HG03575 (cell line): ENCODE measurements around the gene MGP.
A peak's percentile ranks its signal among the peaks of the same experiment; 100 is the strongest.

Experiments
- ATAC-seq: cut with Tn5 transposase; IDR thresholded peaks from one replicate; pipeline ENCODE4 v1.9.1; 2021; ENCODE audit not compliant: unreplicated experiment, insufficient number of reproducible peaks, low FRiP score; ENCODE audit errors: extremely low read depth

Gene MGP

GRCh38 chr12:14905269-14906004 is 19.8 kb upstream of the MGP start:
- ATAC-seq, result no peak

DNA sequence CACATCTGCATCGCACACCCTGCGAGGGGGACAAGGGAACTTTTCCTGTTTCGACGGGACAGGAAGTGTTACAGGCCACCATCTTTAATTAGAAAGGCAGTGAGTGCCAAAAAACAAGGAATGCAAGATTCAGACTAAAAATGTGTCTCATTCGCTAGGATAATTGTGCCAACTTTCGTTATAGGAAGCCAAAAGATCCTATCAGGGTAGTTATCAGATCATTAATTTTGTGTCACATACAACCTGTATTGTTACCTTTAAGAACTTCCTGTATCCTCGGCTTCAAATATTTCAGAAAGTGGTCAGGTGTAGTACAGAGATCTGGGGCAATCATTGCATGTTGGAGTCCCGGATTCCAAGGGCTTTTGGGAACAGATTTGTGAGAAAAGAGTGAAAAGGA is 19.2 kb upstream of the MGP start:
- ATAC-seq, result no peak

DNA sequence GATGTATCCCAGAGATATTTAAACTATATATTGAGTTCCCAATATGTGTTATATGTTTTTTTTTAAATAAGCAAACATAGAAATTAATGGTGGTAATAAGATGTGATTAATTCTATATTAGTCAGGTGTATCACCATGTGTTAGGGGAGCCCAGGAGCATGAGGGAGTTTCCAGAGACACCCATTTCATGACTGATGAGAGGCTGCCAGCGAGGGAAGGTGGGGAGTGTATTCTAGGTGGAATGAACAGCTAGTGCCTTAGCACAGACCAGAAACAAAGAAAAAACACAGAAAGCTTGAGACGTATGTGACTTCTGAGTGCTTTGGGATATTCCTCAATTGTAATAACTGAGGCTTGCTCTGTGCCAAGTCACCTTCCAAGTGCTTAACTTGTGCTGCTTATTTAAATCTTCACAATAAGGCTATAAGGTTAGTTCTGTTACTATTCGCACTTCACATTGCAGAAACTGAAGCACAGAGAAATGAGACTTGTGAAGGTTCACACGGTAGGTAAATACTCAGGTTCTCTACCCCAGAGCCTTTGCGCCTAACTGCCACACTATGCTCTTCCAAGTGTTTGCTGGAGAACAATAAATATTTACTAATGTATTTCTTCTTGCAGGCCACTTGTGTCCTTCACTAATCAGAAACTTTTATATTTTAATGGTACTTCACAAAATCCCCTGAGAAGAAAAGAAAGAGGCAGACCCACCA is 17.9 kb upstream of the MGP start:
- ATAC-seq, result no peak

DNA sequence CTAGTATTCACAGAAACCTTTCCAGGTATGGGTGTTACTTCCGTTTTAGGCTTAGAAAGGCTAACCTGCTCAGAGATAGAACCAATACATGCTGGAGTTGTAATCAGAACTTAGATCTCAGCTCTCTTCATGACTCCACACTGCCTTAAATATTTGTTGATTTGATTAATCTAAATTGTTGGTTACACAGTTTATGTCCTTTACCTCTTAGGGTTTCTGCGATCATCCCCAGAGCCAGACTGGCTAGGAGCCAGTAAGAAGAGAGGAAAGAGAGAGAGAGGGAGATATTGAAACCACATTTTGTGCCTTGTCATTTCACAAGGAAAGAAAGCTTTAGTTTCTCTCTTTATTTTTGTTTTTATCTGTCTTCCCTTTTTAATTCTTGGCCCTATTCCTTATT is 16.8 kb upstream of the MGP start:
- no peak for ATAC-seq

DNA sequence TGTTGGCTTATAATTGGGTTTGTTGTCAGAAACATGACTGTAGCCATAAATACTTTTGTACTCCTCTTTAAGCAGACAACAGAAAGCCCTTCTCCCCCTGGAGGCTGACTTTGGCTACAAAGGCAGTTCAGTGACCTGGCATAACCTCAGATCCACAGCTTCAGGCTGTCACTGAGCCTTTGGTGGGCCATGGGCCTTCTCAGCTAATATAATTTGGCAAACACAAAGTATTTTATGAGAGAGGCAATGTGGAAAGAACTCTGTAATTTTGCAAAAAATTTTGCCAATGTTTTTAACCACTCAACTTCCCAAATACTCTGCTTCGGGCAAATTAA is 15.5 kb upstream of the MGP start:
- ATAC-seq, result no peak

- ATAC-seq, result no peak
These were observed 15.0 kb upstream of the MGP start for GRCh38 chr12:14900521-14901227.

- ATAC-seq, result no peak
These were observed 11.0 kb upstream of the MGP start for GRCh38 chr12:14896521-14897169.

DNA sequence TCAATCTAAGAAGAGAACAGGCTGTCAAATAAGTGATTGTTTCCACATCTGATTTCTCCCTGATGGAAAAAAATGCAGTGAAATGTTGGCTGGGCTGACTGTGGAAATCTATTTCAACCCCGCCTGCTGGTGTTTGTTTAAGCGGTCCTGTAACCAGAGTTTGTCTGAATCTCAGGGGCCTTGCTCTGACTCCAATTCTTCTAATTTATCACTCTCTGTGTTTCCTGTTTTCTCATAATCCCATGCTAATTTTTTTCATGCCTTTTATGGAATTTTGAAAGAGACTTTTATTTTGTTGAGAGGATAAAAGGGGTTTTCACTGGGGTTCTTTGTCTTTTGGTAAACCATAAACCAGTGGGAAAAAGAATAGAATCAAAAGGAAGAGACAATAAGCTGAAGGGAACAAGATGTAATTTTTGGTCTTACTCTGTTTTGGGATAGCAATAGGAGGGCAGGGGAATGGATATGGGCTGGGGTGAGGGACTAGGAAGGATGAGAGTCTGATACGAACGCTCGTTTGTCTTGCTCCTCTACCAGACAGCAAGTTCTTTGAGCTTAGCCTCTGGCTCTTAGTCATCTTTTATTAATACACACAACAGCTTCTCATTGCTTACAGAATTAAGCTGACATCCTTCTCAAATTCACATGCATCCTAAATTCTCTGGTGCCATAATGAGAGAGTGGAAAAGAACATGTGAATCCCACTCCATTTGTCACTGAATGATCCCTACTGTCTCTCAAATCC is 8.0 kb upstream of the MGP start:
- ATAC-seq, result no peak

GRCh38 chr12:14892726-14893505 is 7.3 kb upstream of the MGP start:
- no peak for ATAC-seq

GRCh38 chr12:14890701-14891100 is 5.0 kb upstream of the MGP start:
- no peak for ATAC-seq

DNA sequence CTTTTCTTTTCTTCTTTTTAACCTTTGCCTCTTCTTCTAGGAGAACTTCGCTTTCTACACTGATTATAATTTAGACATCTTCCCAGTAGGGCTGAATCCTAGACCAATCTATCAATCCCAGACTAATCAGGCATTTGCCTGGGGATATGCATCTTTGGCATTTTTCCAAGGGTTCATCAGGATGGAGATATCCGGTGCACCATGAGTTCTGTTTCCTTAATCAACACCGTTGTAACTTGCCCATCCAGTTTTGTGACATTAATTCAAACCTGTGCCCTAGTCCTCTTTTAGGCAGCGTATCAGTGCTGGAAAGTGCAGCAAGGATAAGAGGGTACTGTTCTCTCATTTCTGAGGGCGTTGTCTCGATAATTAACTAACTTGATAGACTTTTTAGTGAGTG is 617 bp upstream of the MGP start:
- ATAC-seq, result no peak

DNA sequence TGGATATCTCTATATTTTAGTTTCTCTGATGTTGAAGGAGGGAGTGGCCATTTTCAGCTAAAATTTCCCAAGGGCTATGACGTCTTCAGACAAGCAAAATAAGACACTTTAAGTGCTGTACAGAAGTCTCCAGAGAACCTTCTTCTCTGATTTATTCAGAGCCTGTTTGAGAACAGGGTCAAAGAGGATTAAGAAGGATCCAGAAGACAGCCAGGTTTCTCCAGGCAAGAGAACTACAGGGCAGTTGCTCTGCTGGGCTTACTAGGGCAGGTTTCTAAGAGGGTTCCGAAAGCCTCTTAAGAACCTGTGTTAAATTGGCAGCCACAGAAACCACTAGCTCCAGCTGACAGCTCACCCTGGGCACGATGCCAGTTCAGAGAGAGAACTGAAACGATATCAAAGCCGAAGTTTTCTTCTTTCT is 1.2 kb downstream of the MGP start:
- ATAC-seq, result peak; percentile 89

DNA sequence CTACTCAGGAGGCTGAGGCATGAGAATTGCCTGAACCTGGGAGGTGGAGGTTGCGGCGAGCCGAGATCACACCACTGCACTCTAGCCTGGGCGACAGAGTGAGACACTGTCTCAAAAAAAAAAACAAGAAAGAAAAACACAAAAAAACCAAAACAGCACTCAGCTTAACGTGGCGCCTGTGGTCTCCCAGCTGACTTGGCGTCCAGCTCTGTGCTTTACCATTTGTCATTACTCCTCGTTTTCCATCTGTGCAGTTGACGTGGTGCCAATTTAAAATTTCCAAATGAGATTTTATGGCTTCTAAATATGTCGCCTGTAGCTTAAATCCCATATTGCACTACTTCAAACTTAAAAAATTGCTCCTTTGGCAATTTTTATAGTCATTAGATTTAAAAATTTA is 2.0 kb downstream of the MGP start:
- no peak for ATAC-seq

DNA sequence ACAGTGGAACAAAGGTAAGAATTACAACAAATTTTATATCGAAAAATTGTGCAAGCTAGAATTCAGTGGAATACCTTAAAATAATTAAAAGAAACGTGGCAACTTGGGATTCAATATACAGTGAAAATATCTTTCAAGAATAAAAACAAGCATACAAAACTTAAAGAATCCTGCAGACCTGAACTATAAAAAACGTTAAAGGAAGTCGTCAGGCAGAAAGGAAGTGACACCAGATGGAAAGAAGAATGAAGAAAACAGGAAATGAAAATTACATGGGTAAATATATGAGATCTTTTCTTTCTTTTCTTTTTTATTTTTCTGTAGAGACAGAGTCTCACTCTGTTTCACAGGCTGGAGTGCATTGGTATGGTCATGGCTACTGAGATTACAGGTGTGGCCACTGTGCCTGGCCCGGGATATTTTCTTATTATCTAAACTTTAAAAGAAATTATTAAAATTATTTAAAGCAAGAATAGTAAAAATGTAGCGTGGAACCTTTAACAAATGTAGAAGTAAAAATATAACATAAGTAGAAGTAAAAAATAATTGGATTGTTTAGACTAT is 4.7 kb downstream of the MGP start:
- no peak for ATAC-seq

- ATAC-seq, result no peak
These were observed 6.3 kb downstream of the MGP start for GRCh38 chr12:14879222-14879933.

GRCh38 chr12:14878488-14878887 is 7.2 kb downstream of the MGP start:
- ATAC-seq, result no peak

DNA sequence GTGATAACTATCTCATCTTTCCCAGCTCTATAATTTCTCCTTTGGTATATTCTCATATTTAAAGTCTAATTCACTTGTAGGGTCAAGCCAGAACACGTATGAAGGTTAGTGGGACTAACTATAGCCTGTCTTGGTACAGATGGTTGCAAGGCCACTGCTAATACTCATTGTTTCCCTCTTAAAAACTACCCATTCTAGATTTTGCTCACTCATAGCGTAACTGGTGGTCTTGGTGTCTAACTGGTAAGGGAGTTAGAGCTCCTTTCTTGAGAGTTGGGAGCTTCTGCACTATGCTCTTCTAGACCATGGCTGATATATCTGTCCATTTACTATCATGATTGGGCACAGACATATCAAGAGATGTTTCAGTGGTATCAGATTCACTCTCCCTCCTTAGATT is 8.8 kb downstream of the MGP start:
- ATAC-seq, result no peak

GRCh38 chr12:14874882-14875281 is 10.8 kb downstream of the MGP start:
- no peak for ATAC-seq
